ENCODE results near the gene CPM.

The CPM gene

DNA sequence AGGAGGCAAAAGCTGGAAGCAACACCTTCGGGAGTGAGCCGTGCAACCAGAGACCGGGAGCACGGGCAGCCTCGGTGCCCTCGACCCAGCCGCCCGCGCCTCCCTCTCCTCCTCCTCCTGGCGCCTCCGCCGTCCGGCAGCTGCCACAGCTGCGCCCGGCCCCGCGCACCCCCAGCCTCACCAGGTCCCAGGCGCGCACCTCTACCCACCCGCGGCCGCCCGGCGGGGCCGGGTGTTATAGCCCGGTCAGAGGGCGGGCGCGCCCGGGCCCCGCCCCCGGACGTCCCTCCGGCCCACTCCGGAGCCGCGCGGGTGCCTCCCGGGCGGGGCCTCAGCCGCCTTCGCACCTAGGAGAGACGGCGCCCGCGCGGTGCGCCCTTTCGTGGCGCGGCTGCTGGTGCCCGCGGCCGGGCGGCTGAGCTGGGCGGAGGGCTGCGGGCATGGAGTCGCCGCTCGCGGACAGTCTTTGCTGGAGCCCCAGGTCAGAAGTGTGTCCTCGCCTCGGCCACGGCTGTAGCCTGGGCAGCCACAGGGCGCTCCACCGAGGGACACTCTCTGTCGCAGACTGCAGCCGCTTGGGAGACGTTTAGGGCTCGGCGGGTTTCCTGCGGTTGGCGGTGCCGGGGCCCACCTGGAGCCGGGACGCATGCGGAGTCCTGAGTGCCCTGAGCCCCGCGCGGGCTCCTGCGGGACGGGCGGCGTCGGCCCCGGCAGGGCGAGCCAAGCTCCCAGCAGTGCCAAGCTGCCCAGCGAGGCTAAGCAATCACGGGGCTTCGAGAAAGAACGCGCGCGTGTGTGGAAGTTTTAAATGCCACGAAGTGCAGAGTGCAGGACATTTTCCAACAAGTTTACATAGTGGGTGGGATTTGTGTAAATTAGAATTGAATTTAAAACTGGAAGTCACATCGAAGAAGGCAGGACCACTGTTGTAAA, at the start of gene CPM:
Gene CPM (minus strand): TSS at position 211 of the 933 bp plus-strand sequence. CDS start 334 bp downstream, outside the sequence.
- Histone ChIP-seq H3K27ac (ENCODE audit: low read length) (no peak within 1 kb of the TSS), H3F3A (ENCODE audit: insufficient read depth, low read length) (no peaks in the 10 kb centered on the region), H3K79me2 (ENCODE audit: low read length) (no peaks in the 10 kb centered on the region), H3K9me2 (replicated peaks; ENCODE audit: insufficient read depth, low read length) (no peaks in the 10 kb centered on the region), H3K4me3 (ENCODE audit: low read length) (peak within 1 kb of the TSS; percentile 43), H4K20me1 (ENCODE audit: insufficient read depth, low read length) (no peaks in the 10 kb centered on the region), H3K4me1 (ENCODE audit: low read length) (no peaks in the 10 kb centered on the region; the same call in 1 of the 2 replicates), H3K36me3 (replicated peaks; ENCODE audit: insufficient read depth, low read length) (no peaks in the 10 kb centered on the region), H3K9ac (ENCODE audit: low read length) (no peak within 1 kb of the TSS), H3K27me3 (replicated peaks; ENCODE audit: insufficient read depth, low read length) (no peaks in the 10 kb centered on the region), H3K4me2 (ENCODE audit: low read depth, low read length) (peak within 1 kb of the TSS; percentile 68), H3K9me3 (replicated peaks; ENCODE audit: insufficient read depth, low read length) (no peaks in the 10 kb centered on the region), H2AFZ (ENCODE audit: low read length) (peak within 1 kb of the TSS; percentile 49)
- peak; percentile 74 for DNase-seq
- no peak for TF ChIP-seq EZH2 (optimal IDR thresholded peaks at IDR 0.05; ENCODE audit: low read depth, low read length)
- TF ChIP-seq EZH2phosphoT487 (IDR thresholded peaks at IDR 0.05; ENCODE audit: low read length), result no peak
- TF ChIP-seq, protein P1, sequence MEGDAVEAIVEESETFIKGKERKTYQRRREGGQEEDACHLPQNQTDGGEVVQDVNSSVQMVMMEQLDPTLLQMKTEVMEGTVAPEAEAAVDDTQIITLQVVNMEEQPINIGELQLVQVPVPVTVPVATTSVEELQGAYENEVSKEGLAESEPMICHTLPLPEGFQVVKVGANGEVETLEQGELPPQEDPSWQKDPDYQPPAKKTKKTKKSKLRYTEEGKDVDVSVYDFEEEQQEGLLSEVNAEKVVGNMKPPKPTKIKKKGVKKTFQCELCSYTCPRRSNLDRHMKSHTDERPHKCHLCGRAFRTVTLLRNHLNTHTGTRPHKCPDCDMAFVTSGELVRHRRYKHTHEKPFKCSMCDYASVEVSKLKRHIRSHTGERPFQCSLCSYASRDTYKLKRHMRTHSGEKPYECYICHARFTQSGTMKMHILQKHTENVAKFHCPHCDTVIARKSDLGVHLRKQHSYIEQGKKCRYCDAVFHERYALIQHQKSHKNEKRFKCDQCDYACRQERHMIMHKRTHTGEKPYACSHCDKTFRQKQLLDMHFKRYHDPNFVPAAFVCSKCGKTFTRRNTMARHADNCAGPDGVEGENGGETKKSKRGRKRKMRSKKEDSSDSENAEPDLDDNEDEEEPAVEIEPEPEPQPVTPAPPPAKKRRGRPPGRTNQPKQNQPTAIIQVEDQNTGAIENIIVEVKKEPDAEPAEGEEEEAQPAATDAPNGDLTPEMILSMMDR (IDR thresholded peaks at IDR 0.05; ENCODE audit: low read length), result no peak

DNA sequence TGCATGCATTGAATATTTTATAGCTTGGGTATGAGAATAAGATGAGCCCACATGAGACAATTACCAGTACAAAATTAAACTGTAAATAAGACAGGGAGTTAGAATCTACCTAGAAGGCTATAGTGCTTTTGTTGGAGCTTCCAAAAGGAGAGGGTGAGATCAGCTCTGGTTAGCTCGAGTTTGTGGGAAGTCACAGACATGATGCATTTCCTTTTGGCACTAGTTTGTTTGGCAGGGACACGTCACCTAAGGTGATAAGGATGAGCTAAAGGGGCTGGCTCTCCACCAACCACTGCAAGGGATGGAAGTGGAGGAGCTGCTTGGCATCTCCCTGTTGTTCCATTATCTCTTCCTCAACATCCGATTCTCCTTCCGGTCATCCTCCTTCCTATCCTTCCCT, 48.5 kb upstream of the CPM start:
- H4K20me1 ChIP-seq (ENCODE audit: insufficient read depth, low read length), result no peaks in the 10 kb centered on the region
- no peaks in the 10 kb centered on the region for H3K4me1 ChIP-seq (ENCODE audit: low read length)
- TF ChIP-seq EZH2phosphoT487 (IDR thresholded peaks at IDR 0.05; ENCODE audit: low read length) (no peak), EZH2 (optimal IDR thresholded peaks at IDR 0.05; ENCODE audit: low read depth, low read length) (no peak)
- TF ChIP-seq, protein P1 (IDR thresholded peaks at IDR 0.05; ENCODE audit: low read length), result no peak
- H3K9me3 ChIP-seq (replicated peaks; ENCODE audit: insufficient read depth, low read length), result no peaks in the 10 kb centered on the region
- no peaks in the 10 kb centered on the region for H3K36me3 ChIP-seq (replicated peaks; ENCODE audit: insufficient read depth, low read length)
- no peak overlapping the region for H3K27ac ChIP-seq (ENCODE audit: low read length)
- no peak overlapping the region for H2AFZ ChIP-seq (ENCODE audit: low read length)
- H3K4me3 ChIP-seq (ENCODE audit: low read length), result no peak overlapping the region
- H3F3A ChIP-seq (ENCODE audit: insufficient read depth, low read length), result no peaks in the 10 kb centered on the region
- DNase-seq, result no peak
- no peaks in the 10 kb centered on the region for H3K27me3 ChIP-seq (replicated peaks; ENCODE audit: insufficient read depth, low read length)
- no peak overlapping the region for H3K4me2 ChIP-seq (ENCODE audit: low read depth, low read length)
- no peaks in the 10 kb centered on the region for H3K9me2 ChIP-seq (replicated peaks; ENCODE audit: insufficient read depth, low read length)
- H3K9ac ChIP-seq (ENCODE audit: low read length), result no peak overlapping the region
- H3K79me2 ChIP-seq (ENCODE audit: low read length), result no peaks in the 10 kb centered on the region

DNA sequence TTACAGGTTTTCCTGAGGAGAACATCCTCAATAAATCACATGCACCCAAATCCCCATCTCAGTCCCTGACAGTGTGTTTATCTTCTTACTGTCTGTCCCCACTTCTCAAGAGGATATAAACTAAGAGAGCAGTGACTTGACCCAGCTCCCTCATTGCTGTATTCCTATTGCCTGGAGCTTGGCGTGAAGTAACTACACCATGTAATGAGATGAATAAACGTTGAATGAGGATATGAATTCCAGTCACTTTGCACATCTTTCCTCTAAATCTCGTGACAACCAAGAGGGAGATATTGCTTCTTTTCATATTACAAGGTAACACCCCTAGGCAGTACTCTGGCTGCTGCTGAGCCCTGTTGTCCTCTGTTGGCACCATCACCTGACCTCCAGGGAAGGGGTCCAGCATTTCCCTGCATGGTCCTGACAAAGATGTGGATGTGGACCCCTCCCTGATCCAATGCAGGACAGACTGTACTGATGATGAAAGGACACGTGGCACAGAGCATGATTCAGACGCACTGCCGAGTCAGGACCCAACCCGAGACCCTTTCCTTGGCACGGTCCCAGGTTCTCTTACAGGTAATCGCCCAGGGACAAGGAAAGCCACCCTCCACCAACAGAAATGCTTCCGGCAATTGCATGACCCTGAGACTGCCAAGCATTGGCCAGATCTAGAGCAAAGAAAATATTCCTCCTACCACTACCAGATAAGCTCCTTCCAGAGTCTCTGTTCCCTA, 47.7 kb upstream of the CPM start:
- Histone ChIP-seq H3K36me3 (replicated peaks; ENCODE audit: insufficient read depth, low read length) (no peaks in the 10 kb centered on the region), H3K4me3 (ENCODE audit: low read length) (no peak overlapping the region), H3K9me3 (replicated peaks; ENCODE audit: insufficient read depth, low read length) (no peaks in the 10 kb centered on the region), H3K79me2 (ENCODE audit: low read length) (no peaks in the 10 kb centered on the region), H4K20me1 (ENCODE audit: insufficient read depth, low read length) (no peaks in the 10 kb centered on the region), H3K4me1 (ENCODE audit: low read length) (no peaks in the 10 kb centered on the region), H3F3A (ENCODE audit: insufficient read depth, low read length) (no peaks in the 10 kb centered on the region), H2AFZ (ENCODE audit: low read length) (no peak overlapping the region), H3K9ac (ENCODE audit: low read length) (no peak overlapping the region), H3K27ac (ENCODE audit: low read length) (no peak overlapping the region), H3K27me3 (replicated peaks; ENCODE audit: insufficient read depth, low read length) (no peaks in the 10 kb centered on the region), H3K4me2 (ENCODE audit: low read depth, low read length) (no peak overlapping the region), H3K9me2 (replicated peaks; ENCODE audit: insufficient read depth, low read length) (no peaks in the 10 kb centered on the region)
- TF ChIP-seq EZH2phosphoT487 (IDR thresholded peaks at IDR 0.05; ENCODE audit: low read length) (no peak), EZH2 (optimal IDR thresholded peaks at IDR 0.05; ENCODE audit: low read depth, low read length) (no peak)
- TF ChIP-seq, protein P1 (IDR thresholded peaks at IDR 0.05; ENCODE audit: low read length), result no peak
- DNase-seq, result no peak

Measured in MM.1S (cell line).